Activated CD4-positive, CD25-positive, alpha-beta regulatory T cell treated with anti-CD3 and anti-CD28 coated beads, Interleukin-2, amount 50 U/mL, for 24 hours (primary cell): ENCODE data around the gene CCL14.
A peak's percentile ranks its signal among the peaks of the same experiment; 100 is the strongest.

Experiments
- ATAC-seq, 2 donors: fragments of 150-1000 bp; cut with Tn5 transposase; one replicate each; pipeline ENCODE4 v1.10.0; 2021; ENCODE audit warnings: mild to moderate bottlenecking in 1 of 2, moderate library complexity in 1 of 2

Gene CCL14

GRCh38 chr17:35988164-35988563 is 1.6 kb upstream of the CCL14 start:
- no peak for ATAC-seq

GRCh38 chr17:35984140-35984539 is 2.4 kb downstream of the CCL14 start:
- ATAC-seq: no peak

GRCh38 chr17:35982409-35983191 is 3.9 kb downstream of the CCL14 start:
- ATAC-seq: no peak

- no peak for ATAC-seq
Observed at GRCh38 chr17:35981908-35982330, 4.6 kb downstream of the CCL14 start.

GRCh38 chr17:35981246-35981645 is 5.3 kb downstream of the CCL14 start, which contains the start of gene CCL16:
TSS of gene CCL16 (minus strand) at chr17:35981497. CDS start at chr17:35981420, 77 bp downstream.
- no peak for ATAC-seq

- no peak for ATAC-seq
Observed at GRCh38 chr17:35978346-35978745, 8.2 kb downstream of the CCL14 start.

- ATAC-seq: no peak
Observed at GRCh38 chr17:35977509-35977908, 9.0 kb downstream of the CCL14 start.

GRCh38 chr17:35973333-35974260 is 12.9 kb downstream of the CCL14 start:
- no peak for ATAC-seq

- ATAC-seq: no peak
Observed at GRCh38 chr17:35972945-35973332, 13.6 kb downstream of the CCL14 start.

- no peak for ATAC-seq
Observed at GRCh38 chr17:35972535-35972934, 14.0 kb downstream of the CCL14 start.

GRCh38 chr17:35972066-35972465 is 14.5 kb downstream of the CCL14 start:
- ATAC-seq: no peak

- ATAC-seq: no peak
Observed at GRCh38 chr17:35969558-35970380, 16.8 kb downstream of the CCL14 start.

- ATAC-seq: no peak
Observed at GRCh38 chr17:35968520-35969054, 17.9 kb downstream of the CCL14 start.

- ATAC-seq: no peak
Observed at GRCh38 chr17:35965272-35965671, 21.3 kb downstream of the CCL14 start.

- ATAC-seq: peak in 1 of 2 donors; percentile 20
Observed at GRCh38 chr17:35963663-35964062, 22.9 kb downstream of the CCL14 start.

- no peak for ATAC-seq
Observed at GRCh38 chr17:35953720-35954119, 32.8 kb downstream of the CCL14 start.

- no peak for ATAC-seq
Observed at GRCh38 chr17:35949401-35949800, 37.1 kb downstream of the CCL14 start.

GRCh38 chr17:35948092-35948491 is 38.4 kb downstream of the CCL14 start:
- no peak for ATAC-seq

GRCh38 chr17:35947156-35947585 is 39.4 kb downstream of the CCL14 start:
- peak in 1 of 2 donors; percentile 51 for ATAC-seq

GRCh38 chr17:35944151-35944550 is 42.4 kb downstream of the CCL14 start:
- no peak for ATAC-seq

- ATAC-seq: no peak
Observed at GRCh38 chr17:35943537-35943936, 43.0 kb downstream of the CCL14 start, which contains the start of gene LYZL6. TSS of gene LYZL6 (minus strand) at chr17:35943713. CDS start at chr17:35939356, 4,357 bp downstream.

GRCh38 chr17:35942588-35943186 is 43.8 kb downstream of the CCL14 start:
- ATAC-seq: no peak
